Psoas muscle (tissue), 8 donors: ENCODE measurements around the gene EXOC2. TPM values are rescaled to one million over a fixed set of nuclear protein-coding genes. Genes with fewer than 3 reads are reported as not detected.
"Not testable (repeated sequence)": the region's sequence is repeated elsewhere in the genome, so short reads cannot be mapped to it uniquely, and the experiment has no call there.

Source experiments
- ATAC-seq, 4 donors: fragments of 200-7000 bp; cut with Tn5 transposase; one replicate each; pipeline ENCODE4 v1.9.1; 2020; ENCODE audit warnings: moderate library complexity in 3 of 4, mild to moderate bottlenecking in 2 of 4
- DNase-seq, 2 donors: peaks; one replicate each; pipeline ENCODE4 v3.0.0-alpha.2; 2020
- H3K27ac ChIP-seq: fragments of 200-600 bp; one replicate; pipeline ENCODE4 v1.8.0; 2022
- H3K27me3 ChIP-seq, 3 donors: fragments of 200-600 bp in 1 of 3; one replicate each; pipeline versions ENCODE4 v1.6.1 to v1.8.0; 2013 to 2022; ENCODE audit warnings: low read length in 2 of 3, mild to moderate bottlenecking in 2 of 3, moderate library complexity in 1 of 3; ENCODE audit not compliant: insufficient read depth in 3 of 3
- H3K36me3 ChIP-seq, 2 donors: fragments of 200-600 bp in 1 of 2; one replicate each; pipeline versions ENCODE4 v1.6.1 to v1.8.0; 2013 to 2022; ENCODE audit warnings: low read depth in 1 of 2, mild to moderate bottlenecking in 1 of 2, moderate library complexity in 1 of 2; ENCODE audit not compliant: insufficient read depth in 1 of 2
- H3K4me1 ChIP-seq: fragments of 200-600 bp; one replicate; pipeline ENCODE4 v1.8.0; 2022
- H3K4me3 ChIP-seq: fragments of 200-600 bp; one replicate; pipeline ENCODE4 v1.8.0; 2022; ENCODE audit warnings: mild to moderate bottlenecking
- H3K9me3 ChIP-seq: fragments of 200-600 bp; one replicate; pipeline ENCODE4 v1.8.0; 2022
- WGBS, 3 donors: extraction: QIAGEN DNeasy Blood & Tissue Kit; methylation state at CpG; one replicate each; pipeline versions ENCODE4 v1.1.6 to v1.1.7; 2013; 5-methylcytosine and 5-hydroxymethylcytosine counted together
- intact Hi-C, 2 donors: fragments of 100-400 bp; cut with DNase I; formaldehyde crosslinking; loops; one replicate each; pipeline versions ENCODE4 v1.11.0 to v1.14.2; 2022
- polyA plus RNA-seq, 3 donors: library from polyadenylated mRNA; stranded (reverse); fragments of 200-250 nt; gene quantifications; one replicate each; pipeline ENCODE4 v1.2.3, GENCODE V29; 2013
- total RNA-seq, 4 donors: library from RNA; stranded (reverse); fragmentation: NEBNext Ultra II Directional in 2 of 4; extraction: Animal tissue kit (Norgen Biotek cat#: 25700) in 2 of 4; gene quantifications; one replicate each; pipeline versions ENCODE4 v1.2.1 to v1.2.4, GENCODE V29; 2021 to 2023
- TF ChIP-seq, protein P1 (sequence below): fragments of 200-600 bp; IDR thresholded peaks from one replicate; pipeline ENCODE4 v1.8.0; 2022; ENCODE audit warnings: antibody characterized with exemption
- donor health status: healthy with polysubstance abuse.
- donor health status: DM: no; HTN: no; CAD: no; lungs with moderate emphysema.
- donor health status: Bipolar disorder and iron deficiency.
- donor health status: healthy.
- donor health status: DM: yes; HTN: yes; CAD: no.
- donor health status: DM: no; HTN: no; CAD: no.
- donor health status: DM: no; HTN: no; CAD: no.
- donor health status: DM: yes; HTN: yes; CAD: no.

EXOC2 gene
- total and polyA plus RNA-seq, 7 donors = 5.7 to 15.9 (median 8.0) TPM

DNA sequence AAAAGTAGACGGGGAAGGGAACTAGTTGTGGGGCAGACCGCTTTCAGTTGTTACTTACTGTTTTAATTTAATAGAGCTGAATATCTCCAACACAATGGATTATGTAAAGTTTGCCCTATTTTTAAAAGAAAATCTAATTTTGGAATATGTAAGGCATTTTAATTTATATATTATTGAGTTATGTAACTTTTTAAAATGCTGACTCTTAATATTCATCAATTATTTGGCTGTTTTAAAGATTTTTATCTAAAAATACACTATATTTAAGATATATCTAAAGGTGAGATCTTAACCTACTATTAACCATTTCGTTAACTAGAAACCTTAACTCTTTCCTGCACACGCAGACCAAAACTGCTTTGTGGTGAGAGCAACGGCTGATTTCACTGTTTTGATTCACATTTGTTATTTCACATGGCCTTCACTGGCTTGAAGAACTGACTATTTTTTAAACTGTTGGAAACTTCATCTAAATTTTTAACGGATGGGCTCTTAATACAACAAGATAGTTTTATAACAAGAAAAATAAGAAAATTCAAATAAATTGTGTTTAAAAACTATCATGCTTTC lies 123.9 kb downstream of the EXOC2 start:
- ATAC-seq = no peak
- H3K36me3 ChIP-seq = peaks cover under 1 to 58% of the 10 kb centered on the region in 2 donors

DNA sequence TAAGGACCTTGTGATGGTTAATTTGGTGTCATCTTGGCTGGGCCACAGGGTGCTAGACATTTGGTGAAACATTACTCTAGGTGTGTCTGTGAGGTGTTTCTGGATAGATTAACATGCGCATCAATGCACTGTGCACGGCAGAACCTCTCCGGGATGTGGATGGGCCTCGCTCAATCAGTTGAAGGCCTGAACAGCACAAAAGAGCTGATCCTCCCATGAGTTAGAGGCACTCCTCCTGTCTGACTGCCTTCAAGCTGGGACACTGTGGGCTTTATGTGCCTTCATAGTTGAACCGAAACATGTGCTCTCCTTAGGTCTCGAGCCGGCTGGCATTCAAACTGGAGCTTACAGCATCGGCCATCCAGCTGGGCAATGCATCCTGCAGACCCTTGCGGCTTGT lies 124.9 kb downstream of the EXOC2 start:
- WGBS, 3 donors = 86 to 87% (median 87%) methylated on average over 9 of the region's 9 CpGs
- intact Hi-C loops = no loop called here
- H3K36me3 ChIP-seq = peaks cover 4 to 64% of the 10 kb centered on the region in 2 donors
- TF ChIP-seq, protein P1, sequence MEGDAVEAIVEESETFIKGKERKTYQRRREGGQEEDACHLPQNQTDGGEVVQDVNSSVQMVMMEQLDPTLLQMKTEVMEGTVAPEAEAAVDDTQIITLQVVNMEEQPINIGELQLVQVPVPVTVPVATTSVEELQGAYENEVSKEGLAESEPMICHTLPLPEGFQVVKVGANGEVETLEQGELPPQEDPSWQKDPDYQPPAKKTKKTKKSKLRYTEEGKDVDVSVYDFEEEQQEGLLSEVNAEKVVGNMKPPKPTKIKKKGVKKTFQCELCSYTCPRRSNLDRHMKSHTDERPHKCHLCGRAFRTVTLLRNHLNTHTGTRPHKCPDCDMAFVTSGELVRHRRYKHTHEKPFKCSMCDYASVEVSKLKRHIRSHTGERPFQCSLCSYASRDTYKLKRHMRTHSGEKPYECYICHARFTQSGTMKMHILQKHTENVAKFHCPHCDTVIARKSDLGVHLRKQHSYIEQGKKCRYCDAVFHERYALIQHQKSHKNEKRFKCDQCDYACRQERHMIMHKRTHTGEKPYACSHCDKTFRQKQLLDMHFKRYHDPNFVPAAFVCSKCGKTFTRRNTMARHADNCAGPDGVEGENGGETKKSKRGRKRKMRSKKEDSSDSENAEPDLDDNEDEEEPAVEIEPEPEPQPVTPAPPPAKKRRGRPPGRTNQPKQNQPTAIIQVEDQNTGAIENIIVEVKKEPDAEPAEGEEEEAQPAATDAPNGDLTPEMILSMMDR = no peak
- H3K9me3 ChIP-seq = no peaks in the 10 kb centered on the region
- no peaks in the 10 kb centered on the region for H3K27me3 ChIP-seq
- no peaks in the 10 kb centered on the region for H3K4me1 ChIP-seq
- no peak for DNase-seq
- H3K4me3 ChIP-seq = no peak overlapping the region
- no peak for ATAC-seq
- no peak overlapping the region for H3K27ac ChIP-seq

More for the DNA sequence above, 123.9 kb downstream of the EXOC2 start:
- no peak for DNase-seq
- Histone ChIP-seq H3K4me1 (no peaks in the 10 kb centered on the region), H3K4me3 (no peak overlapping the region), H3K27ac (no peak overlapping the region), H3K9me3 (no peaks in the 10 kb centered on the region), H3K27me3 (no peaks in the 10 kb centered on the region)
- 94 to 96% (median 95%) methylated on average over 6 of the region's 6 CpGs for WGBS, 3 donors
- intact Hi-C loops = no loop called here
- TF ChIP-seq, protein P1 = no peak

DNA sequence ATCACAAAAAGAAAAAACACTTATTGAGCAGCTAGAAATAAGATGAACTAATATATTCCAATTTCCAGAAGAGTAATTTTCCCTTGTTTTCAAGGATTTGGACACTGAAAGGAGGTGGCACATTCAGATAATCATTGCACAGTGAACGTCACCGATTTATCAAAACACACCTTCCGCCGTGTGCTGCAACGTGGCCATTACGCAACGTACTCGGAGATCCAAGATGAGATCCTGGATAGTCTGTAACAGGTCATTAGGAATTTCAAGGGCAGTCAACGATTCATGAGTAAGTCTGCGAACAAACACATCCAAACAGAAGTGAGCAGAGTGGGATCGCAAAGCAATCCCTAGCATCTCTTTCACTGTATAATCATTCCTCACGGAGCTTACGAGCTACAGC lies 129.1 kb downstream of the EXOC2 start:
- Histone ChIP-seq H3K36me3 (peaks cover 8 to 75% of the 10 kb centered on the region in 2 donors), H3K4me1 (no peaks in the 10 kb centered on the region), H3K27ac (no peak overlapping the region), H3K27me3 (no peaks in the 10 kb centered on the region), H3K9me3 (no peaks in the 10 kb centered on the region), H3K4me3 (no peak overlapping the region)
- DNase-seq (no peak), ATAC-seq (no peak)
- intact Hi-C loops = no loop called here
- WGBS, 3 donors = 95 to 96% (median 96%) methylated on average over 13 of the region's 13 CpGs
- TF ChIP-seq, protein P1 = no peak

DNA sequence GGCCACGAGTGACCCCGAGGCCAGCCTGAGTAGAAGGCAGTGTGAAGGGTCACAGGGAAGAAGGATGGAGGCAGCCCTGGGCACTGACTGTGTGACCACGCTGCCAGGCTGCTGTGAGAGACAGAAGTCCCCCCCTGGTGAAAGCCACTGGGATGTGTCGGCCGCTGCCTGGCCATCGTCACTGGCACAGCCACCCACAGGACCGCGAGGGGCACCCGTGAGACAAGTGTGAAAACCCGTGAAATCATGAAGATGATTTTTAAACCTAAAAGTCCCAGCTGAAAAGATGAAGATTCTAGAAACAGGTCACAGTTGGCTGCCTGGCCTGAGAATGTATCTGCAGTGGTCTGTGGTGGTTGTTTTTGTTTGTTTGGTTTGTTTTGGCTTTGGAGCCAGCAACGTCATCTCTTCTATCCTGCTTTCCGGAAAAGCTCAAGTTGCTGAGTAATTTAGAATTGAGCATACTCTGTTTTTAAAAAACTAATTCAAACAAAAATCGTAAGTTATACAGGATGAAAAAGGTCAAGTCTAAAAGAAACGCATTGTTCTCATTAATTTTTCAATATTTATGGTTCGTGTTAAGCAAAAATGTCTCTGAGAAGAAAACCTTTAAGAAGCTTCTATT lies 130.8 kb downstream of the EXOC2 start:
- Histone ChIP-seq H3K4me3 (no peak overlapping the region), H3K27ac (no peak overlapping the region), H3K36me3 (peaks cover 8 to 83% of the 10 kb centered on the region in 2 donors), H3K27me3 (no peaks in the 10 kb centered on the region), H3K4me1 (no peaks in the 10 kb centered on the region), H3K9me3 (no peaks in the 10 kb centered on the region)
- 91 to 93% (median 92%) methylated on average over 15 of the region's 15 CpGs for WGBS, 3 donors
- DNase-seq (no peak), ATAC-seq (no peak)
- intact Hi-C loops = no loop called here
- TF ChIP-seq, protein P1 = no peak

DNA sequence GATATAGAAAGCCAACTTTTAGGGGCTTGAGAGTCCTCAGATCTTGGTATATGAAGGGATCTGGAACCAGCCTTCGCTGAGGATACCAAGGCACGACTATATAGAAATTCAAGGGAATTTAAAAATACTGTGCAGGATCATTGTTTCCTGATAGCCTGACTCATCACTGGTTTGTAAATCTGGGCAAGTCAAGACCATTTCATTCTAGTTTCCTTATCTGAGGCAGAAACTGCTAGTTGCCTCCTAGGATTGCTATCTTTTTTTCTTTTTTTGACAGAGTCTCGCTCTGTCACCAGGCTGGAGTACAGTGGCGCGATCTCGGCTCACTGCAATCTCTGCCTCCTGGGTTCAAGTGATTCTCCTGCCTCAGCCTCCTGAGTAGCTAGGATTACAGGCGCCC lies 131.6 kb downstream of the EXOC2 start:
- DNase-seq, H3K9me3 ChIP-seq, H3K4me1 ChIP-seq, H3K27me3 ChIP-seq, H3K27ac ChIP-seq, H3K4me3 ChIP-seq, ATAC-seq, intact Hi-C loops: not testable (repeated sequence)
- H3K36me3 ChIP-seq = peaks cover 8 to 85% of the 10 kb centered on the region in 2 donors
- WGBS, 3 donors = 97 to 98% (median 98%) methylated on average over 7 of the region's 7 CpGs
